Measurements from ENCODE around the gene PRMT3. TPM values are rescaled to one million over a fixed set of nuclear protein-coding genes. Genes with fewer than 3 reads are reported as not detected.
A peak's percentile ranks its signal among the peaks of the same experiment; 100 is the strongest.

The PRMT3 gene
- total and polyA plus RNA-seq, 10 donors: 6.9 to 20.7 (median 13.8) TPM

GRCh38 chr11:20357150-20357549 is 30.4 kb upstream of the PRMT3 start:
- no peak overlapping the region for H3K27ac ChIP-seq
- no peaks in the 10 kb centered on the region for H3K9me3 ChIP-seq
- H3K27me3 ChIP-seq (replicated peaks in 1 of 7): no peaks in the 10 kb centered on the region
- intact Hi-C loops (cut with DNase I; ENCODE audit: low total_unique reads): loop anchor here (5.0 kb wide), 1 partner anchor 230 kb away; no protein-coding TSS in a partner anchor
- H3K4me3 ChIP-seq: no peak overlapping the region
- DNase-seq: no peak
- 57 to 85% (median 71%) methylated on average over 1 of the region's 1 CpG for WGBS, 5 donors
- H3K36me3 ChIP-seq: no peaks in the 10 kb centered on the region
- peaks cover 0 to 17% (median 7%) of the 10 kb centered on the region in 6 donors for H3K4me1 ChIP-seq
- TF ChIP-seq CTCF (IDR thresholded peaks at IDR 0.05 in 8 of 11, conservative IDR thresholded peaks at IDR 0.05 in 3 of 11) (no peak), POLR2AphosphoS5 (IDR thresholded peaks at IDR 0.05) (no peak), POLR2A (IDR thresholded peaks at IDR 0.05) (no peak)

GRCh38 chr11:20360650-20361049 is 26.9 kb upstream of the PRMT3 start:
- peak; percentile 82 for DNase-seq
- intact Hi-C loops (cut with DNase I; ENCODE audit: low total_unique reads): no loop called here
- Histone ChIP-seq H3K27me3 (replicated peaks in 1 of 7) (no peaks in the 10 kb centered on the region), H3K36me3 (no peaks in the 10 kb centered on the region), H3K4me1 (peaks cover 6 to 40% (median 30%) of the 10 kb centered on the region in 6 donors), H3K4me3 (peak overlapping the region in 1 of 8 donors; percentile 33), H3K9me3 (no peaks in the 10 kb centered on the region), H3K27ac (peak overlapping the region in 3 of 8 donors; percentile 30 to 69 (median 35))
- WGBS, 5 donors: 58 to 64% (median 60%) methylated on average over 7 of the region's 7 CpGs
- no peak for TF ChIP-seq POLR2AphosphoS5 (IDR thresholded peaks at IDR 0.05)
- TF ChIP-seq CTCF (IDR thresholded peaks at IDR 0.05 in 8 of 11, conservative IDR thresholded peaks at IDR 0.05 in 3 of 11): no peak
- no peak for TF ChIP-seq POLR2A (IDR thresholded peaks at IDR 0.05)

DNA sequence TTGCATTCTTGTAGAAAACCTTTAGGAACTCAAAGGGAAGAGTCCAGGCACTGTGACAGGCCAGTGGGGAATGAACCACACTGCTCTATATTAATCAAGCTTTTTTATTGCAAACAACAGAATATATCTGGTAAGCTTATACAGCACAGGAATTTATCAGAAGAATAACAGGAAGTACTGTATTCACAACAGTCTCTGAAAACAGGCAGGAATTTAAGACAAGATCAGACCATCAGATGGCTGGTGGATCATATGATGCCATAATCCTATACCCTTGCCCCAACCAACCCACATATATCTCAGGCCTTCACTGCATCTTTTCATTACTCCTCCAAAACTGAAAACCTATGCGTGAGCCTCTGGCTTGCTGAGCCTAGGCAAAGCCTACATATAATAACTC is 25.0 kb upstream of the PRMT3 start:
- intact Hi-C loops (cut with DNase I; ENCODE audit: low total_unique reads): no loop called here
- 0 to 6% (median 4%) methylated on average over 1 of the region's 1 CpG for WGBS, 5 donors
- no peak for TF ChIP-seq POLR2A (IDR thresholded peaks at IDR 0.05)
- TF ChIP-seq CTCF (IDR thresholded peaks at IDR 0.05 in 8 of 11, conservative IDR thresholded peaks at IDR 0.05 in 3 of 11): no peak
- no peak for TF ChIP-seq POLR2AphosphoS5 (IDR thresholded peaks at IDR 0.05)
- Histone ChIP-seq H3K4me3 (peak overlapping the region in 1 of 8 donors; percentile 86), H3K36me3 (peaks cover 0 to 12% (median 0%) of the 10 kb centered on the region in 6 donors), H3K27me3 (replicated peaks in 1 of 7) (no peaks in the 10 kb centered on the region), H3K4me1 (peaks cover 6 to 58% (median 42%) of the 10 kb centered on the region in 6 donors), H3K9me3 (no peaks in the 10 kb centered on the region), H3K27ac (peak overlapping the region in 2 of 8 donors; percentile 92 to 98)
- no peak for DNase-seq

DNA sequence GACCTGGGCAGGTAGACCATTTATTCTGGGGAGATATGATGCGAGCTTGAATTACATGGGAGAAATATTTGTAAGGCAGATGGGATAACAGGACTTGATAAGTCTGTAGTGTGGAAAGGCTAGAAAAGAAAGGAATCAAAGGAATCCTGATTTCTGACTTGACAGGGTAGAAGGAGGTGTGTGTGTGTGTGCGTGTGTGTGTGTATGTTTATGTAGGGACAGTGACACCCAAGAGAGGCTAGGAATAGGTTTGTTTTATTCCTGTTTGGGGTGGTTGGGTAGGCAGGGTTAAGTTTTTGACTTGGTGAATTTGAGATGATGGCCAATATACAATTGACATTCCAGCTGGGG is 24.4 kb upstream of the PRMT3 start:
- Histone ChIP-seq H3K27ac (peak overlapping the region; percentile 86 to 98 (median 92)), H3K9me3 (no peaks in the 10 kb centered on the region), H3K27me3 (replicated peaks in 1 of 7) (no peaks in the 10 kb centered on the region), H3K4me3 (peak overlapping the region; percentile 82 to 93 (median 85)), H3K36me3 (peaks cover 0 to 18% (median 0%) of the 10 kb centered on the region in 6 donors), H3K4me1 (peaks cover 8 to 65% (median 44%) of the 10 kb centered on the region in 6 donors)
- intact Hi-C loops (cut with DNase I; ENCODE audit: low total_unique reads): no loop called here
- DNase-seq: no peak
- TF ChIP-seq CTCF (IDR thresholded peaks at IDR 0.05 in 8 of 11, conservative IDR thresholded peaks at IDR 0.05 in 3 of 11) (no peak), POLR2AphosphoS5 (IDR thresholded peaks at IDR 0.05) (no peak), POLR2A (IDR thresholded peaks at IDR 0.05) (no peak)
- 64 to 93% (median 80%) methylated on average over 2 of the region's 2 CpGs for WGBS, 5 donors

Measured in spleen (tissue), 11 donors.